RCC 7860 (cell line): ENCODE measurements around the gene TMEM254.
"Not testable (repeated sequence)": the region's sequence is repeated elsewhere in the genome, so short reads cannot be mapped to it uniquely, and the experiment has no call there.

Source experiments
- DNase-seq: peaks from one replicate; pipeline ENCODE4 v3.0.0-alpha.2; 2015; ENCODE audit warnings: low spot score
- FAIRE-seq: peaks from 2 replicates; lab custom pipeline; 2012; peaks lifted over from hg19 to GRCh38; lab: Jason Lieb, UNC

Gene TMEM254

GRCh38 chr10:80072584-80072983 is 5.9 kb upstream of the TMEM254 start:
- FAIRE-seq (no peak), DNase-seq (no peak)

GRCh38 chr10:80075781-80076180 is 2.7 kb upstream of the TMEM254 start:
- DNase-seq: no peak
- FAIRE-seq: no peak

GRCh38 chr10:80077869-80078447 is 507 bp upstream of the TMEM254 start:
- FAIRE-seq: no peak
- no peak for DNase-seq

- no peak for FAIRE-seq
Measured at GRCh38 chr10:80079312-80079719, 851 bp downstream of the TMEM254 start.

GRCh38 chr10:80081026-80081425 is 2.6 kb downstream of the TMEM254 start:
- no peak for FAIRE-seq
- no peak for DNase-seq

More at GRCh38 chr10:80079312-80079719, 851 bp downstream of the TMEM254 start:
- no peak for DNase-seq

- FAIRE-seq: no peak
Measured at GRCh38 chr10:80081801-80082750, 3.6 kb downstream of the TMEM254 start.

GRCh38 chr10:80090121-80090520 is 11.7 kb downstream of the TMEM254 start:
- no peak for DNase-seq
- no peak for FAIRE-seq

More at GRCh38 chr10:80081801-80082750, 3.6 kb downstream of the TMEM254 start:
- no peak for DNase-seq

- DNase-seq (no peak), FAIRE-seq (no peak)
Measured at GRCh38 chr10:80094231-80094630, 15.8 kb downstream of the TMEM254 start.

GRCh38 chr10:80098272-80098671 is 19.8 kb downstream of the TMEM254 start:
- not testable (repeated sequence) for DNase-seq, FAIRE-seq

GRCh38 chr10:80099295-80099694 is 20.8 kb downstream of the TMEM254 start:
- DNase-seq, FAIRE-seq: not testable (repeated sequence)

- no peak for DNase-seq
- FAIRE-seq: no peak
Measured at GRCh38 chr10:80100116-80100515, 21.7 kb downstream of the TMEM254 start.

- DNase-seq (no peak), FAIRE-seq (no peak)
Measured at GRCh38 chr10:80100861-80101695, 22.6 kb downstream of the TMEM254 start.

GRCh38 chr10:80104066-80104926 is 25.8 kb downstream of the TMEM254 start:
- FAIRE-seq: no peak
- DNase-seq: no peak

- DNase-seq (no peak), FAIRE-seq (no peak)
Measured at GRCh38 chr10:80108576-80109239, 30.2 kb downstream of the TMEM254 start.

GRCh38 chr10:80110986-80111385 is 32.5 kb downstream of the TMEM254 start:
- DNase-seq (no peak), FAIRE-seq (no peak)

GRCh38 chr10:80118669-80119068 is 40.2 kb downstream of the TMEM254 start:
- DNase-seq (no peak), FAIRE-seq (no peak)

- DNase-seq (no peak), FAIRE-seq (no peak)
Measured at GRCh38 chr10:80122110-80122710, 43.7 kb downstream of the TMEM254 start.

GRCh38 chr10:80122746-80123145 is 44.3 kb downstream of the TMEM254 start:
- DNase-seq (no peak), FAIRE-seq (no peak)

GRCh38 chr10:80126876-80127275 is 48.4 kb downstream of the TMEM254 start:
- DNase-seq (no peak), FAIRE-seq (no peak)
